BLaER1 treated with 17β-estradiol and CSF1 and Interleukin-3, amounts not matched to agents 10 nM and 100 nM (cell line): ENCODE measurements around the gene PELI2.

Source experiments
- H3K27ac ChIP-seq, 11 experiments: shearing (Covaris generic); formaldehyde crosslinking; 2 replicates each; pipeline ENCODE4 v1.8.1; 2022
- H3K27me3 ChIP-seq, 11 experiments: shearing (Covaris generic); formaldehyde crosslinking; 2 replicates each; pipeline ENCODE4 v1.8.1; 2022
- H3K36me3 ChIP-seq, 11 experiments: shearing (Covaris generic); formaldehyde crosslinking; 2 replicates each; pipeline ENCODE4 v1.8.1; 2022
- H3K4me1 ChIP-seq, 10 experiments: shearing (Covaris generic); formaldehyde crosslinking; 2 replicates each; pipeline ENCODE4 v1.8.1; 2022
- H3K4me2 ChIP-seq, 11 experiments: shearing (Covaris generic); formaldehyde crosslinking; 2 replicates each; pipeline ENCODE4 v1.8.1; 2022
- H3K4me3 ChIP-seq, 10 experiments: shearing (Covaris generic); formaldehyde crosslinking; 2 replicates each; pipeline ENCODE4 v1.8.1; 2022
- H3K9ac ChIP-seq, 11 experiments: shearing (Covaris generic); formaldehyde crosslinking; 2 replicates each; pipeline ENCODE4 v1.8.1; 2022
- H3K9me3 ChIP-seq, 11 experiments: shearing (Covaris generic); formaldehyde crosslinking; replicated peaks in 1 of 11; 2 replicates each; pipeline ENCODE4 v1.8.1; 2022
- H4K20me1 ChIP-seq, 11 experiments: shearing (Covaris generic); formaldehyde crosslinking; 2 replicates each; pipeline ENCODE4 v1.8.1; 2022
- Cebpa-rat ChIP-seq, 11 experiments: shearing (Covaris generic); IDR thresholded peaks; 2 replicates each; pipeline ENCODE4 v1.8.1; 2022

The PELI2 gene

DNA sequence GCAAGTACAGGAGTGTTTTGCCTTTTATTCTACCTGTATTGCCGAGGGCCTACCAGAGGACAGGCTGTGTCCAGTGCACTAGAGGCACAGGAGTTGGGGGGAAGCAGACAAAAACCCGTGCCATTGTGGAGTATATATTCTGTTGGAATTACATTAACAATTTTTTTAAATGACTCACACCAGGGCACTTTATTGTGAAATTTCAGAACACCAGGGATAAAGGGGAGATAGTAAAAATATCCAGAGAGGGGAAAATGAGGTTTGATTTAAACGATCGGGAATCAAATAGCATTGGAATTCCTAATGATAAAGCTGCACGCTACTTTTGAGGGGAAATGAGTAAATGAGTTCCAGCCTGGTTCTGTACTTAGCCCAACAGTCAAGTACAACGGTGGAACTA lies 123.2 kb downstream of the PELI2 start:
- Histone ChIP-seq H4K20me1 (peaks cover 0 to 5% (median 0%) of the 10 kb centered on the region in 11 experiments; a peak in 2 of 22 replicates), H3K27ac (peak overlapping the region in 4 of 11 experiments; percentile 32 to 71 (median 33); a peak in 6 of 22 replicates), H3K36me3 (peaks cover 0 to 50% (median 37%) of the 10 kb centered on the region in 11 experiments; a peak in 15 of 22 replicates)

DNA sequence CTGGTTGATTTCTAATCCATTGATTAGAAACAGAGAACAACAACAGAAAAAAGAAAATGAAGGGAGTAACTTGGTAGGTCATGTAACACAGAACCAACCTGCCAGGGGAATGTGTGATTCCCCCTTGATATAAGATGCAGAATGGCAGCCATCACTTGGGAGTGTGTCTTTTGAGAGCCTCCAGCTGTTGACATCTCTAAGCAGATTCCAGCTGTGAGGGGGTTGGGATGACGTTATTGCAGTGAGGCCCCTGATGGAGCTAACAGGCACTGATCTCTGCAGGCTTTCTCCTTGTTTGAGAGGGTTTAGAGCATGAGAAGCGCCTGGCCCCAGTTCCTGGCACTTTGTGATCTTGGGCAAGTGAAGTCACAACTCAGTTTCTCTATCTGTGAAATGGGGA lies 124.9 kb downstream of the PELI2 start:
- no peak overlapping the region for H3K4me3 ChIP-seq
- peaks cover 0 to 51% (median 38%) of the 10 kb centered on the region in 11 experiments; a peak in 15 of 22 replicates for H3K36me3 ChIP-seq
- H3K27me3 ChIP-seq, result no peaks in the 10 kb centered on the region
- H3K4me2 ChIP-seq, result peak overlapping the region; percentile 3 to 78 (median 67); a peak in 20 of 22 replicates
- no peak for TF ChIP-seq Cebpa-rat (IDR thresholded peaks at IDR 0.05)
- H3K9ac ChIP-seq, result peak overlapping the region in 3 of 11 experiments; percentile 41 to 62 (median 54); a peak in 5 of 22 replicates
- peaks cover 0 to 25% (median 8%) of the 10 kb centered on the region in 11 experiments; a peak in 13 of 22 replicates for H3K9me3 ChIP-seq
- peak overlapping the region; percentile 44 to 88 (median 74); a peak in 21 of 22 replicates for H3K27ac ChIP-seq
- no peaks in the 10 kb centered on the region for H4K20me1 ChIP-seq
- peaks cover 12 to 44% (median 30%) of the 10 kb centered on the region in 10 experiments for H3K4me1 ChIP-seq

More for the DNA sequence above, 123.2 kb downstream of the PELI2 start:
- TF ChIP-seq Cebpa-rat (IDR thresholded peaks at IDR 0.05), result no peak
- H3K9me3 ChIP-seq, result peaks cover 0 to 25% (median 8%) of the 10 kb centered on the region in 11 experiments; a peak in 13 of 22 replicates
- no peak overlapping the region for H3K4me3 ChIP-seq
- H3K4me2 ChIP-seq, result no peak overlapping the region
- H3K27me3 ChIP-seq, result no peaks in the 10 kb centered on the region
- peaks cover 27 to 61% (median 46%) of the 10 kb centered on the region in 10 experiments for H3K4me1 ChIP-seq
- no peak overlapping the region for H3K9ac ChIP-seq

DNA sequence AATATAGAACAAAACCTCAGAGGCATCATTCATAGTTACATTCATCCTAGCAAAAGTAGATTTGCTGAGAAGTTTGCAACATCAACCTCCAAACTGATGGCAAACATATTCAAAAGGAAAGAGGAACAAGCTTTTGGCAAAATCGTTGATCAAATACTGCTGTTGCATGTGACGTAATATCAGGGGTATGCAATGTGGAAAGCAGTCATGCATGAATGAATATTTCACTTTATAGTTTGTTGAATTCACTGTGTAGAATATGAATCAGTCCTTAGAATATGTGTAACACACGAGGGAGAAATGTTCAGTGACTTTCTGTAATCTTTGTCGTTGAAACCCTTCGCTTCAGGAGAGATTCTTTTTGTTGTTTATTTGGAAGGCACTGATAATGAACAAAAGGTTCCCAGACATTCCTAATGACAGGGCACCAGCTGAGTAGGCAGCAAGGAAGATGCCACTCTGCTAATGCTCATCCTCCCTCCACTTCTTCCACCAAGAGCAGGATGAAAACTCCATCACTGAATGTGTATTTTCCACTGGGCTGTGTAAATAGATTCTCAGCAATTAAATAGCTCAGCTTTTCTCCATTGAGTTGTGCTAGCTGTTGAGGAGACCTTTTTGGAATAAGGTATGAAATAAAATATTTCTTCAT lies 126.1 kb downstream of the PELI2 start:
- Histone ChIP-seq H3K27ac (peak overlapping the region; percentile 53 to 88 (median 74); a peak in 21 of 22 replicates), H3K27me3 (no peaks in the 10 kb centered on the region), H3K9me3 (peaks cover 0 to 31% (median 10%) of the 10 kb centered on the region in 11 experiments; a peak in 14 of 22 replicates), H3K36me3 (peaks cover 0 to 60% (median 45%) of the 10 kb centered on the region in 11 experiments; a peak in 18 of 22 replicates), H3K9ac (peak overlapping the region in 9 of 11 experiments; percentile 21 to 72 (median 54); a peak in 13 of 22 replicates), H3K4me1 (peaks cover 12 to 38% (median 25%) of the 10 kb centered on the region in 10 experiments), H3K4me2 (peak overlapping the region in 10 of 11 experiments; percentile 17 to 78 (median 68); a peak in 21 of 22 replicates), H4K20me1 (peaks cover 0 to 5% (median 0%) of the 10 kb centered on the region in 11 experiments; a peak in 2 of 22 replicates), H3K4me3 (no peak overlapping the region)
- peak in 8 of 11 experiments; percentile 14 to 86 (median 24); a peak in 7 of 22 replicates for TF ChIP-seq Cebpa-rat (IDR thresholded peaks at IDR 0.05)

DNA sequence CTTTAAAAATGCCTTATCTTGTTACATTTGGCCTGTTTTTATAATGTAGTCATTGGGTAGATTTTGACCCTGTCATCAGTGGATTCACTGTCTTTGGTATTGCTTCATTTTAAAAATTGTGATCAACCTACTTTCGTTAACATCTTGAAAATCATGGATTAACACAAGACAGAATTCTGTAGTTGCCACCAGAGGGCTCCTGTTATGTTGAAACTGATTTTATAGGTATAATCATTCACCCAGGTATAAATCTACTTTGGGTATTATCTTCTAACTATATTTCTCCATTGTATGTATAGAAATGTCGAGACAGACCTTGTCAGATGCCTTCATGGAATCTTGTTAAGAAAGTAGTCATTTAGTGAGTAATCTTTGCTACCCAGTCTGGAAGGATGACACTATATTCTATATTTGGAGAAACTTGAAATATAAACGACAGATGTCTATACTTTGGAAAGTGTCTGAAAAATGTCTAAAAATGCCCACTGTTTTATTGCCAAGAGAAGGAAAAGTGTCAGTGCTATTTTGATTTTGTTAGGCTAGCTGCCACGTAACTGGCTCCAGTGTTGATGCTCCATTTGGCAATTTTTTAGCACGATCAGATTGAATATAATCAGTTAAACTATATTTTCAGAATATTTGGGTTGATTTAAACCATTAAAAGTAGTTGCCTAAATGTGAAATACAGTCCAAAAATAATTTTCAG lies 129.4 kb downstream of the PELI2 start:
- no peak for TF ChIP-seq Cebpa-rat (IDR thresholded peaks at IDR 0.05)
- no peak overlapping the region for H3K4me3 ChIP-seq
- peaks cover 8 to 59% (median 46%) of the 10 kb centered on the region in 11 experiments for H3K36me3 ChIP-seq
- peaks cover 0 to 14% (median 0%) of the 10 kb centered on the region in 11 experiments; a peak in 2 of 22 replicates for H4K20me1 ChIP-seq
- no peak overlapping the region for H3K27ac ChIP-seq
- no peaks in the 10 kb centered on the region for H3K27me3 ChIP-seq
- H3K9me3 ChIP-seq, result peaks cover 0 to 41% (median 27%) of the 10 kb centered on the region in 11 experiments; a peak in 21 of 22 replicates
- no peak overlapping the region for H3K9ac ChIP-seq
- no peak overlapping the region for H3K4me2 ChIP-seq
- H3K4me1 ChIP-seq, result peaks cover 12 to 25% (median 24%) of the 10 kb centered on the region in 10 experiments

DNA sequence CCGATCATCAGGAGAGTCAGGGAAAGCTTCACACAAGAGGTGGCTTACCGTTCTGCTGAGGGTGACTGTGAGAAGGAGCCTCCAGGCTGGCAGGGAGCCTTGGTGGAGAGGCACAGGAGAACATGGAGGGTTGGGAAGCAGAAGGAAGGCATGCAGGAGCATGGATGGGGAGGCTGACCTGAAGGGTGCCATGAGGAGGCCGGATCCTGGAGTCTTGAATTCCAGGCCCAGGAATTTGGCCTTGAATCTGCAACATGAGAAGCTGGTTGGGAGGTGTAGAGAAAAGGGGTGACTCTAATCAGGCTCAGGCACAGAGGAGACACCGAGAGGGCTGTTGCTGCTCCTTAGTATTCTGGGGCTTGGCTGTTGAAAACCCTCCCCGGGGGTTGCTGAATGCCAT lies 130.2 kb downstream of the PELI2 start:
- H3K4me1 ChIP-seq, result peaks cover 7 to 17% (median 16%) of the 10 kb centered on the region in 10 experiments
- TF ChIP-seq Cebpa-rat (IDR thresholded peaks at IDR 0.05), result no peak
- H3K36me3 ChIP-seq, result peaks cover 8 to 61% (median 53%) of the 10 kb centered on the region in 11 experiments
- H3K27ac ChIP-seq, result peak overlapping the region in 1 of 11 experiments; percentile 13; a peak in 1 of 22 replicates
- H3K9me3 ChIP-seq, result peaks cover 7 to 49% (median 34%) of the 10 kb centered on the region in 11 experiments; a peak in 21 of 22 replicates
- no peak overlapping the region for H3K9ac ChIP-seq
- H3K4me2 ChIP-seq, result no peak overlapping the region
- no peaks in the 10 kb centered on the region for H3K27me3 ChIP-seq
- no peak overlapping the region for H3K4me3 ChIP-seq
- peaks cover 0 to 14% (median 0%) of the 10 kb centered on the region in 11 experiments; a peak in 2 of 22 replicates for H4K20me1 ChIP-seq

DNA sequence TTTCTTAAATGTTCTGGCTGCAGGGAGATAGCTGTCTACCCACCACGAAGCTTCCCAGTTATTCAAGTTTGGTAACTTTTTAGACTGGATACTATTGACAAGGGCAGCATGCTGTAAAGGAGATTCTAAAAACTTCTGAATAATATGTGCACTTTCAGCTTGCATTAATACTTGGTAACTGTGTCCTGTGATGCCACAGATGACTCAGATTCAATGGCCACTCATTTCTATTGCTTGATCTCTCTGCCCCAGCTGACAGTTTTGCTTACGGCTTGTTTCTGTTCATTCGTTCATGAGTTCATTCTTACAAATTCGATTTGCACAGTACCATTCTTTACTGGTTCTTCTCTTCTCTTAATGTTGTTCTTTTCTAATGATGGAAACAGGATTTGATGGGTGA lies 142.8 kb downstream of the PELI2 start:
- no peak overlapping the region for H3K4me2 ChIP-seq
- H3K4me1 ChIP-seq, result no peaks in the 10 kb centered on the region
- H3K4me3 ChIP-seq, result no peak overlapping the region
- H4K20me1 ChIP-seq, result peaks cover 0 to 5% (median 0%) of the 10 kb centered on the region in 11 experiments; a peak in 1 of 22 replicates
- no peak overlapping the region for H3K9ac ChIP-seq
- H3K27ac ChIP-seq, result no peak overlapping the region
- no peak for TF ChIP-seq Cebpa-rat (IDR thresholded peaks at IDR 0.05)
- H3K9me3 ChIP-seq, result peaks cover 13 to 29% (median 23%) of the 10 kb centered on the region in 11 experiments
- peaks cover 6 to 29% (median 14%) of the 10 kb centered on the region in 11 experiments; a peak in 18 of 22 replicates for H3K36me3 ChIP-seq
- no peaks in the 10 kb centered on the region for H3K27me3 ChIP-seq

DNA sequence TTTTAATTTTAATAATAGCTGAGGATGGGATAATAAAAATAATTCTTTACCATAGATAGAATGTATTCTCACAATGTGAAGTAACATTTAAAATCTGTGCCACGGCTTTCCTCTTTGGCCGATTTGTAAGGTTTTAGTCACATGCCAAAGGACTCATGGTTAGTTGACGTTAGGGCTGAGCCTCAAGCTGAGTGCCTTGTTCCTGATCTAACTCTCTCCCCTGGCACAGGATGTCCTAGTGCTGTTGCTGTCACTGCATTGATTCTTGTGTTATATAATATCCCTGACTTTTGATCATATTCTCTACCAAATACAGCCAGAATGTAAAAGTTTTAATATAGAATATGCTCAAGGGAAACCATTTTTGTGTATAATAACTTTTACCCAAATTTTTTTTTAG lies 144.3 kb downstream of the PELI2 start:
- peaks cover 0 to 5% (median 0%) of the 10 kb centered on the region in 11 experiments; a peak in 1 of 22 replicates for H4K20me1 ChIP-seq
- no peak overlapping the region for H3K9ac ChIP-seq
- H3K4me3 ChIP-seq, result no peak overlapping the region
- no peak overlapping the region for H3K4me2 ChIP-seq
- peaks cover 10 to 15% (median 11%) of the 10 kb centered on the region in 11 experiments for H3K9me3 ChIP-seq
- TF ChIP-seq Cebpa-rat (IDR thresholded peaks at IDR 0.05), result no peak
- peaks cover 5 to 18% (median 11%) of the 10 kb centered on the region in 11 experiments; a peak in 15 of 22 replicates for H3K36me3 ChIP-seq
- H3K4me1 ChIP-seq, result no peaks in the 10 kb centered on the region
- H3K27ac ChIP-seq, result no peak overlapping the region
- no peaks in the 10 kb centered on the region for H3K27me3 ChIP-seq

DNA sequence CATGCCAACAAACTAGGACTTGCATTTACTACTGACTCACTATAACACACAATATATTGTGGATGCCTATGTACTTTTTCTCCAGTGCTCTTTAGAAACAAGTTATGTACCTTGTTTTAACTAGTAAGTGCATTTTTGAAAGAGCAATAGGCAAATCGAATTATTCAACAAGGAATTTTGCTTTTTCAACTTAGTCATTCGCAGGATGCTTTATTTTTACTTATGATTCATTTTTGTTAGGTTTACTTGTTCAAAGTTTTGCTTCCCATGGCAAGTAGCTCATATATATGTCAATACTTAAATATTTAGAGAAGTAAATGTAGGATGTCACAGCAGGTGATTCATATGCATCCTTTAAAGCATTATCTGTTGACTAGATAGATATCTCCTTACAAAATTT lies 149.8 kb downstream of the PELI2 start:
- Histone ChIP-seq H3K9ac (no peak overlapping the region), H4K20me1 (peaks cover 0 to 43% (median 0%) of the 10 kb centered on the region in 11 experiments; a peak in 6 of 22 replicates), H3K36me3 (peaks cover 0 to 42% (median 20%) of the 10 kb centered on the region in 11 experiments; a peak in 17 of 22 replicates), H3K4me1 (no peaks in the 10 kb centered on the region), H3K9me3 (peaks cover 0 to 5% (median 0%) of the 10 kb centered on the region in 11 experiments; a peak in 1 of 22 replicates), H3K27ac (no peak overlapping the region), H3K27me3 (no peaks in the 10 kb centered on the region), H3K4me2 (no peak overlapping the region), H3K4me3 (no peak overlapping the region)
- TF ChIP-seq Cebpa-rat (IDR thresholded peaks at IDR 0.05), result no peak
